NT2/D1 (cell line): ENCODE measurements around the gene MYO5B.

Source experiments
- SUZ12 ChIP-seq: IDR thresholded peaks from 2 replicates; pipeline ENCODE4 v1.6.1; 2011; ENCODE audit not compliant: insufficient read length, insufficient read depth; ENCODE audit errors: extremely low read depth
- YY1 ChIP-seq: IDR thresholded peaks from 2 replicates; pipeline ENCODE4 v1.6.1; 2011; ENCODE audit not compliant: insufficient read length, insufficient read depth
- ZNF274 ChIP-seq: IDR thresholded peaks from 2 replicates; pipeline ENCODE4 v1.6.1; 2011; ENCODE audit warnings: mild to moderate bottlenecking, low read depth, low read length

- TF ChIP-seq YY1 (no peak), ZNF274 (no peak), SUZ12 (no peak)
Observed at GRCh38 chr18:50135903-50136302, 59.0 kb downstream of the MYO5B start.
